Kidney capillary endothelial cell (primary cell): ENCODE results near the gene KMT2C.

Source experiments
- DNase-seq: peaks from one replicate; pipeline ENCODE4 v3.0.0-alpha.2; 2018; ENCODE audit warnings: low spot score

Gene KMT2C

DNA sequence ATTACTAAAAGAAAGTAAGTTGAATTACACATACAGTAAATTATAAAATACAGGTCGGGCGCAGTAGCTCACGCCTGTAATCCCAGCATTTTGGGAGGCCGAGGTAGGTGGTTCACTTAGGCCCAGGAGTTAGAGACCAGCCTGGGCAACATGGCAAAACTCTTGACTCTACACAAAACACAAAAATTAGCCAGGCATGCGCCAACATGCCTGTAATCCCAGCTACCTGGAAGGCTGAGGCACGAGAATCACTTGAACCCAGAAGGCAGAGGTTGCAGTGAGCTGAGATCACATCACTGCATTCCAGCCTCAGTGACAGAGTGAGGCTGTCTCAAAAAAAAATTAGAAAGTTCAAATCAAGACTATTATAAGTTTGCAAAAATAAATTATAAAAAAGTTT is 235.4 kb downstream of the KMT2C start:
- no peak for DNase-seq

DNA sequence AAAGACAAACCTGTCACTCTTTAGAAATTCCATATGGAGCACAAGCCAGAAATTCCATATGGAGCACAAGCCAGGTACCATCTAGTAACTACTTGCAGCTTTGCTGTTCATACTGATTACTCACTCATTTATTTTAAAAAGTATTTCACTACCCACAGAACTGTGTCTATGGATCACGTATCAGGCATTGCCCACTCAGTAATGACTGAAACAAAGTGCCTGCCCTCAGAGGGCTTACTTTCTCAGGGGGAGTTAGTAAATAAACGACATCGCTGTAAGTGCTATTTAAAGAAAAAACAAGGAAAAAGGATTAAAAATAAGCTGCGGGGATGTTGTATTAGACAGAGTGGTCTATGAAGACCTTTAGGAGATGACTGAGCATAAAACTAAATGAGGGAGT is 239.4 kb downstream of the KMT2C start:
- no peak for DNase-seq

GRCh38 chr7:152193880-152194279 is 241.9 kb downstream of the KMT2C start:
- DNase-seq, result no peak

GRCh38 chr7:152189061-152189460 is 246.7 kb downstream of the KMT2C start:
- no peak for DNase-seq

GRCh38 chr7:152185558-152185957 is 250.2 kb downstream of the KMT2C start:
- DNase-seq, result no peak

- no peak for DNase-seq
These were observed 255.2 kb downstream of the KMT2C start for GRCh38 chr7:152180587-152180986.

GRCh38 chr7:152180048-152180447 is 255.8 kb downstream of the KMT2C start:
- no peak for DNase-seq

DNA sequence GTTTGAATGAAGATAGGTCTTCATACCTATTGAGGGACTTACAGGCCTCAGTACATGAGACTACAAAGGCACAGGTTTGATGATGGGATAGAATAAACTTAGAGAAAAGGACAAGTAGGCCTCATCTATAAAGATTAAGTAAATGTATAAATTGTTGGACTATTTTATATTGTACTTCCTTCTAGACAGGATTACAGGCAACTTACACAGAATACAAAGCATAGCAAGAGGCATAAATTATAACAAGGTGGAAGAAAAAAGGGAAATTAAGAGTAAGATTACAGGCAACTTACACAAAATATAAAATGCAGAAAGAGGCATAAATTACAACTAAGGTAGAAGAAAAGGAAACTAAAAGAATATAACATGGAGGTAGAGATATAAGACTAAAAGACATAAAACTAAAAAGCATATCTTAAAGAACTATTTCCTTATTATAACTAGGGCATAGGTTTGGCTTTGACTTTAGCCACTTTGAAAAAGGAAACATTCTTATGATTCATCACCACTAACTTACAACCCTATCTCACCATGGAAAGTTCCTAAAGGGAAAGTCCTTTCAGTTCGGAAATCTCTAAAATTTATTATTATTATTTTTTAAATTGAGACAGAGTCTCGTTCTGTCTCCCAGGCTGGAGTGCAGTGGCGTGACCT is 257.3 kb downstream of the KMT2C start:
- DNase-seq, result no peak

GRCh38 chr7:152177681-152178404 is 258.0 kb downstream of the KMT2C start:
- no peak for DNase-seq

DNA sequence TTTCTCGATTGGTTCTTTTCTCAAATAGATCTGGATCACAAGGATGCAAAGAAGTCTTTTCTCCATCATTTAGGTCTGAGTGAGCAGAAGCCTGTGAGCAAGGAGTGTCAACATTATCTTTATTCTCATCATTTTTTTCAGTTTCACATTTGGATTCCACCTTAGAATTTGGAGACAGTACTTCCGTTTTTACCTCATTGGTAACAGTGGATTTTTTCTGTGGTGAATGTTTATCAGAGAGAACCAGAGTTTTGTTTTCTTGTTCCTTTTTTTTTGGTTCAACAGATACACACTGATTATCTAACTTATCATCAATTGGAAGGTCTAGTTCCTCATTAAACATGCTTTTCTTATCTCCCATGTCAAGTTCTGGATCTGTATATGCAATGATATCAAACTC is 259.0 kb downstream of the KMT2C start:
- DNase-seq, result no peak

DNA sequence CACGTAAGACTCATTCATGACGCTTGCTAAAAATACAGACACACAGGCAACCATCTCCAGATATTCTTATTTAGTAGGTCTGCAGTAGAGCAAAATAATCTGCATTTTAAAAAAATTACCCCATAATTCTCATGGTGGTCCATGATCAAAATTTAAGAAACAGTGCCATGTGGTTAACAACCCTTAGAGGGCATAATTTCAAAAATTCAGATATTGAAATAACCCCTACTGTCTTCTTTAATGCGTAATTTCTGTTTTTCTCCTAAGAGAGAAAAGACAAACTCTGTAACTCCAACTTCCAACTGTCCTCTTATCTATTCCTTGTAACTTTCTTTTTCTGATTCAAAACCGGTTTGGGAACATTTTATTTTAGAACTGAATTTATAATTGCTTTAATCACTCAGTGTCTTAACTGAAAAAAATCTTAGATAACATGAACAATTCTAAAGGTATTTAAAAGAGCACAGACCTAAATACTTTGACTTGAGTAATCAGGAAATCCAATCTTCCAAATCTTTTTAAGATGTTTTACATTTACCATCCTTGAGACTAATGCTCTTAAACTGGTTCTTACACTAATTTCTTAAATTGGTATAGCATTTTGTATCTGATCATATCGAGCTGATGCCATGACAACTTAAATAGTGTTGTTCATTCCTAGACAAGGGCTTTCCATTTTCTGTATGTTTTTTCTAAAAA is 262.3 kb downstream of the KMT2C start:
- DNase-seq, result no peak

GRCh38 chr7:152162287-152162686 is 273.5 kb downstream of the KMT2C start:
- no peak for DNase-seq

DNA sequence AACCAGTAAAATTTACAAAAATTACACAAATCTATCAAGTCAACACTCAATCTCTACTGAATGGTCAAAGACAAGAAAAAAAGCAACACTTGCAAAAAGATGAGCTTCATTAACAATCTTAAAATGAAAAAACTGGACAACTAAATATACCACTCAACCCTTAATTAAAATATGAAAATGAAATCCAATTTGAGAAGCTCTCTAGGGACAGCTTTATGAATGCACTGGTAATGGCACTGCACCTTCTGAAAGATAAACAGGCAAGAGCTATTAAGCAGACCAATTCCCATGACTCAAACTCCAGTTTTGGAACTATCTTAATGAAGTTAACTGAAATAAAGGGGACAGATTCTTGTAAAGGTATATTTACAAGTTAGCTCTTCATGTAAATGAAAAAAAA is 274.6 kb downstream of the KMT2C start:
- DNase-seq, result no peak

- no peak for DNase-seq
These were observed 276.8 kb downstream of the KMT2C start for GRCh38 chr7:152158801-152159587.

DNA sequence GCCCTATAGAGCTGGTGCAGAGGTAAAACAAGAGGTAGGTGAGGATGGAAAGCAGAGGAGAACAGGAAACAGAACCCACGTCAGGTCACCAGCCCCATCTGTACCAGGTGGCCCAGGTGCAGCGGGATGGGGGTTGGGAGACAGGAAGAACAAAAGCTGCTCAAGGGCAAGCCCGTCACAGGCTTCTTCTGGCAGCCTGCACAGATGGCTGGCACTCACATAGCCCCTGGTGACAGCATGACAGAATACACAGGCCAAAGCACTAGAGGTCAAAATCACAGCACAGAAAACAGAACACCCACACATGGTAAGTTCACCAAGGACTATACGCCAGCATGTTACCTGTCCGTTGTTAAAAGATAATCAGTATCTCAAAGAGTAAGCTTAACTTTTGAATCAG is 283.5 kb downstream of the KMT2C start:
- no peak for DNase-seq

- DNase-seq, result no peak
These were observed 286.4 kb downstream of the KMT2C start for GRCh38 chr7:152149363-152149762.

- DNase-seq, result no peak
These were observed 287.1 kb downstream of the KMT2C start for GRCh38 chr7:152148706-152149105.

DNA sequence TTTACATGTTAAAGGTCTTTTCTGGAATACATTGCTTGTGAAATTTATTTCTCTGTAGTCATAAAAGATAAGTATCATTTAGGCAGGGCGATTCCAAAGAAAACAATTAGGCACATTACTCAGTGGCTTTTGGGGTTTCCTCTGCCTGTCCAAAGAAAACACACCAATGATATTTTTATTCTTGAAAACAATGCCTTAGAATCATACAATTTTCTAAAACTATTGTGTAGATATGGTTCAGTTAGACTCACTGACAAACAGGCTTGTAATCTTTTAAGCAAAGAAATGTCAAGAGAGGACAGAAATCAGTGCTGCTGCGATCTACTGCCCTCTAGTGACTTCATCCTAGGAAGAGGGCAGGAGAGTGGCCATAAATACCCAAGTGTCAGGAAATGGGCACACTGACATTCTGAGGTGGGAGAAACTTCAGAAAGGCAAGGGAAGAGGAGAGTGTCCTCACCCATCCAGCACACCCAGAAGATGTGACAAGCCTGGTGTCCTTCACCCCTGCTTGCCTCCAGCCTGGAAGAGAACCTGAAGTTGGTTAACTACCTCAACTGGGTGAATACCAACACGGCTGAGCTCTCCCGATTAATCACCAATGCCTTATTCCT is 289.8 kb downstream of the KMT2C start:
- peak; percentile 48 for DNase-seq

GRCh38 chr7:152144557-152145245 is 291.1 kb downstream of the KMT2C start:
- DNase-seq, result no peak

DNA sequence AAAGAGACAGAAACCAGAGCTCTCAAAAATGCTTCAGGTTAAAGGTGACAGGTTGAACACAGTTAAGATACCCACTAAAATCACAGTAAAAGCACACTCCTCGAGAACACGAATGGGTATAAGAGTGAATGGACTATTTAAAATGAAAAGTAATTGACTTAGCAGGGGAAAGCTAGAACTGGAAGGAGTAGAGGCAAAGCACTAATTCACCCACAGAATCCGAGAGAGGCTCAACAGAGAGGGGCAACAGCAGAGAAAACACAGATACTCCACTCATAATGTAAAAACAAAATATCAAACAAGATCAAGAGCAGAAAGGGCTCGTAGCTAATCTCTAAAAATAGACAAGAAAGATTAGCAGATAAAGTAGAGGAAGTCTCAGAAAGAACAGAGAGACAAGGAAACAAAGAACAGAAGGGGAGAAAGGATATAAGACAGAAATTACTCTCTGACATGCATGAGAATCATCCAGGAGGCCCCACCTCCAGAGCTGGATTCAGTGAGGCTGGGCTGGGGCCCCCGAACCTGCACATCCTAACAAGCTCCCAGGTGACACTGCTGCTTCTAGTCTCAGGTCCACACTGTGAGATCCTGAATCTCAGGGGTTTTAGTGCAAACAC is 292.7 kb downstream of the KMT2C start:
- no peak for DNase-seq

GRCh38 chr7:152140560-152140959 is 295.2 kb downstream of the KMT2C start:
- DNase-seq, result no peak
